Globus pallidus (tissue), 1 donor: Measurements from ENCODE around the gene NPC1.

Experiments
- DNase-seq: peaks from one replicate; pipeline ENCODE4 v3.0.0-alpha.2; 2015; ENCODE audit warnings: low spot score

Gene NPC1

DNA sequence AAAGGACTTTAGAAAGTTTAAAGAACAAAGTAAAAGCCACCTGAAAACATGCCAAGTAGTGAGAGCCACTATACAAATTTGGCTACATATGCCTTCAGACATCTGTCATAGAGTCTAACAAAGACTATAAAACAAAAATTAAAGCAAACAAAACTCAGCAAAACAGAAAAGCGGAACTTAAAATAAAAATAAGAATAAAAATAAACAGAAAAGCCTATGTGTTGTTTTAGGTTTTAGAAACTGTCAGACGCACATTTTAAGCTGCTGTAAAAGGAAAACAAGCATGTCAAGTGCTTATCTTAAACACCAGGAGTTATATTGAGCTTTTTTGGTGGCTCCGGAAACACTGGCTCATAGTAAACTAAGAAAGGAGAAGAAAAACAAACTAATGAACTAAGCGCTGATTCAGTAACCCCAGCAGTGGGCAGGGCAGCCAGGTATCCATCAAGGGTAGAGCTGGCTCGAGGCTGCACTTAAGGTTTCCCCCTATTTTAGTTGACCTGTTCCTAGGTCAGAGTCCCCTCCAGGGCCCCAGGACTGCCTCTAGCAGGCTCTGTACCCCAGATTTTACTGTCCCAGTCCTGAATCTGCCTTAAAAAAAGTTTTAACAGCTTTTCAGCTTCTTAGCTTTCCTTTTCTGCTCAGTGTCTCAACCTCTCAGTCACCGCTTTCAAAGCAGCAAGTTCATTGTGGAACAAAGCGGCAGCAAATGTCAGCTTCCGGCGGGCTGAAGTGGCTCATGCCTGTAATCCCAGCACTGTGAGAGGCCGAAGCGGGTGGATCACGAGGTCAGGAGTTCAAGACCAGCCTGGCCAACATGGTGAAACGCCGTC lies 98.4 kb downstream of the NPC1 start:
- DNase-seq: no peak

DNA sequence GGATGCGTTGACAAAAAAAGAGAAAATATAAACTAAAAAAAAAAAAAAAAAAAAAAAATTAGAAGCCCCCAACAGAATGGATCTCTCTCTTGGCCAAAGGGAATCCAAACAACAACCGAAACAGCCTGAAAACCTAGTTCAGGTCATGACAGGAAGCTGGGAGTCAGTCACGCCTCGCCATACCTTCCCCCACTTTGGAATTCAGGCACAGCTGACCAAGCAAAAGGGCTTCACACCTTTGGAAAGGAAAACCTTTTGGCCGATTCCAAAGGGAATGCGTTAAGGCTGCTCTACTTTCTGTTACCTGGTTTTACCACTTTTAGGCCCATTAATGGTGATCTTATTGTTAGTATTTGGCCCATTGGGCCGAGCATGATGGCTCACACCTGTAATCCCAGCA lies 100.9 kb downstream of the NPC1 start:
- DNase-seq: no peak

DNA sequence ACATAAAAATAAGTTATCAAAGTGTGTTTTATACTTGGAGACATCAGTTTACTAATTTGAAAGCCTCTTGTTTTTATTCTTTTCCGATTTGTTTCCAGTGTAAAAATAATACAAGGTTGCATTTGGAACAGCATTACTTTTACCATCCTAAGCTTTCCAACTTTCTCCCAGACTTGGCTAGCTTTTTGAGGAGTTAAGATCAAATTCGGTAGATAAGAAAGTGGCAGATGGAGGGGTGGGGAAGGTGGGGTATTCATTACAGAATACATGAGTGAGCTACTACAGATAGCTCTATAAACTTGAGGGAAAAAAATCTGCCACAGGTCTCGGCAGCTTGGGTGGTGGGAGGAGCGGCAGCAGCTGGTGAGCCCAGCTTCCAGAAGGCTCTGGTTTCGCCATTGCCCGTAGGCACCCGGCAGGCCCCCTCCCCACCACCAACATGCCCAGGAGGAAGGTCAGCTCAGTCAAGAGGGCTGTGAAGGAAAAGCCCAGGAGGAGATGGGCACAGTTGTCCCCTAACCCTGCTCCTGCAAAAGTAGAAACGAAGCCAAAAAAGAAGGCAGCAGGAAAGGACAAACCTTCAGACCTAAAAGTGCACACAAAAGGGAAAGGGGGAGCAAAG lies 101.6 kb downstream of the NPC1 start:
- no peak for DNase-seq
